Stimulated activated CD4-positive, alpha-beta T cell treated with anti-CD3 and anti-CD28 coated beads, Interleukin-4, amount 100 ng/mL, for 4 hours (primary cell): ENCODE data around the gene FBLL1.
A peak's percentile ranks its signal among the peaks of the same experiment; 100 is the strongest.
"Not testable (repeated sequence)": the region's sequence is repeated elsewhere in the genome, so short reads cannot be mapped to it uniquely, and the experiment has no call there.

Experiments used
- DNase-seq, 2 experiments: peaks; one replicate each; pipeline ENCODE4 v3.0.0-alpha.2; 2020

FBLL1 gene

GRCh38 chr5:168553377-168554130, 24.4 kb downstream of the FBLL1 start:
- no peak for DNase-seq

- no peak for DNase-seq
These were observed 28.3 kb downstream of the FBLL1 start for GRCh38 chr5:168557389-168557788.

GRCh38 chr5:168562279-168562678, 33.2 kb downstream of the FBLL1 start:
- no peak for DNase-seq

GRCh38 chr5:168563959-168564358, 34.9 kb downstream of the FBLL1 start:
- no peak for DNase-seq

GRCh38 chr5:168568738-168569137, 39.6 kb downstream of the FBLL1 start:
- DNase-seq, result no peak

GRCh38 chr5:168570490-168571328, 41.6 kb downstream of the FBLL1 start:
- DNase-seq, result no peak

GRCh38 chr5:168573663-168574062, 44.6 kb downstream of the FBLL1 start:
- DNase-seq, result not testable (repeated sequence)

- DNase-seq, result not testable (repeated sequence)
These were observed 45.1 kb downstream of the FBLL1 start for GRCh38 chr5:168574156-168574555.

- DNase-seq, result no peak
These were observed 46.6 kb downstream of the FBLL1 start for GRCh38 chr5:168575391-168576372.

- no peak for DNase-seq
These were observed 48.9 kb downstream of the FBLL1 start for GRCh38 chr5:168578006-168578405.

GRCh38 chr5:168578538-168579487, 49.7 kb downstream of the FBLL1 start, which contains the start of gene PANK3:
TSS of gene PANK3 (minus strand) at chr5:168579368. CDS start at chr5:168579283, 85 bp downstream.
- DNase-seq, result no peak

- DNase-seq, result peak; percentile 95 to 98
These were observed 50.6 kb downstream of the FBLL1 start for GRCh38 chr5:168579488-168580226.

- no peak for DNase-seq
These were observed 51.1 kb downstream of the FBLL1 start for GRCh38 chr5:168580227-168580508.
